HEK293 (cell line): ENCODE measurements around the gene ATPAF2.

Source experiments
- CTCF ChIA-PET: fragments of 350-600 bp; formaldehyde crosslinking; extraction: SDS; loops from one replicate; lab custom pipeline; 2021; ENCODE audit warnings: antibody characterized with exemption; lab: Yijun Ruan, JAX
- POLR2A ChIA-PET: fragments of 300-600 bp; formaldehyde crosslinking; extraction: SDS; loops from one replicate; lab custom pipeline; 2020; ENCODE audit warnings: antibody characterized with exemption, inconsistent platforms; lab: Yijun Ruan, JAX
- H3K27ac ChIP-seq: fragments of 200-500 bp; sonication (Bioruptor generic); 2 replicates; pipeline ENCODE4 v1.5.1; 2014; ENCODE audit warnings: low read depth, low read length, control low read depth, inconsistent platforms; ENCODE audit errors: extremely low read depth
- H3K36me3 ChIP-seq, 2 experiments: fragments of 200-500 bp in 1 of 2; sonication (Bioruptor generic) in 1 of 2; 1 replicate in 1 of 2; 2 replicates in 1 of 2; pipeline ENCODE4 v1.5.1; 2014 to 2017; ENCODE audit warnings: inconsistent platforms in 2 of 2, low read length in 2 of 2; ENCODE audit not compliant: control insufficient read depth in 2 of 2, insufficient read depth in 1 of 2
- H3K4me1 ChIP-seq: fragments of 200-500 bp; sonication (Bioruptor generic); 2 replicates; pipeline ENCODE4 v1.5.1; 2014; ENCODE audit warnings: mild to moderate bottlenecking, low read length, inconsistent platforms; ENCODE audit not compliant: control insufficient read depth, insufficient read depth
- H3K4me3 ChIP-seq: 2 replicates; pipeline ENCODE4 v1.5.1; 2011; ENCODE audit warnings: low read depth, mild to moderate bottlenecking, control low read depth, low read length, moderate library complexity
- H3K9me3 ChIP-seq: fragments of 200-500 bp; sonication (Bioruptor generic); 2 replicates; pipeline ENCODE4 v1.5.1; 2014; ENCODE audit warnings: low read depth, low read length, inconsistent platforms; ENCODE audit not compliant: control insufficient read depth, insufficient read depth
- BCL11A ChIP-seq: fragments of 450-650 bp; formaldehyde crosslinking; IDR thresholded peaks from 2 replicates; pipeline ENCODE4 v1.5.1; 2016; ENCODE audit warnings: low read depth, missing biosample characterization, missing genetic modification characterization
- FEZF1 ChIP-seq: fragments of 450-650 bp; formaldehyde crosslinking; IDR thresholded peaks from 2 replicates; pipeline ENCODE4 v1.5.1; 2016; ENCODE audit warnings: missing biosample characterization, missing genetic modification characterization
- GLIS2 ChIP-seq: fragments of 450-650 bp; formaldehyde crosslinking; IDR thresholded peaks from 2 replicates; pipeline ENCODE4 v1.5.1; 2016; ENCODE audit warnings: missing biosample characterization, missing genetic modification characterization
- IKZF3 ChIP-seq: fragments of 450-650 bp; IDR thresholded peaks from 2 replicates; pipeline ENCODE4 v1.5.0; 2018; ENCODE audit warnings: missing biosample characterization, mild to moderate bottlenecking, missing genetic modification characterization, moderate library complexity
- KLF16 ChIP-seq: fragments of 450-650 bp; formaldehyde crosslinking; IDR thresholded peaks from 2 replicates; pipeline ENCODE4 v1.5.1; 2017; ENCODE audit warnings: missing biosample characterization, missing genetic modification characterization
- MYNN ChIP-seq: fragments of 450-650 bp; formaldehyde crosslinking; IDR thresholded peaks from 2 replicates; pipeline ENCODE4 v1.5.1; 2016; ENCODE audit warnings: missing biosample characterization, missing genetic modification characterization, borderline replicate concordance
- RBAK ChIP-seq: fragments of 450-650 bp; formaldehyde crosslinking; IDR thresholded peaks from 2 replicates; pipeline ENCODE4 v1.5.1; 2016; ENCODE audit warnings: missing biosample characterization, missing genetic modification characterization
- SCRT1 ChIP-seq: fragments of 450-650 bp; formaldehyde crosslinking; IDR thresholded peaks from 2 replicates; pipeline ENCODE4 v1.5.1; 2016; ENCODE audit warnings: missing biosample characterization, missing genetic modification characterization, borderline replicate concordance
- SP2 ChIP-seq: fragments of 450-650 bp; formaldehyde crosslinking; IDR thresholded peaks from 2 replicates; pipeline ENCODE4 v1.5.1; 2016; ENCODE audit warnings: missing biosample characterization, missing genetic modification characterization
- ZIC2 ChIP-seq: fragments of 450-650 bp; formaldehyde crosslinking; IDR thresholded peaks from 2 replicates; pipeline ENCODE4 v1.5.1; 2016; ENCODE audit warnings: missing biosample characterization, missing genetic modification characterization
- ZNF112 ChIP-seq: fragments of 450-650 bp; formaldehyde crosslinking; IDR thresholded peaks from 2 replicates; pipeline ENCODE4 v1.5.0; 2017; ENCODE audit warnings: missing biosample characterization, missing genetic modification characterization
- ZNF132 ChIP-seq: fragments of 450-650 bp; formaldehyde crosslinking; IDR thresholded peaks from 2 replicates; pipeline ENCODE4 v1.5.1; 2017; ENCODE audit warnings: missing biosample characterization, missing genetic modification characterization, borderline replicate concordance
- ZNF133 ChIP-seq: fragments of 450-650 bp; formaldehyde crosslinking; IDR thresholded peaks from 2 replicates; pipeline ENCODE4 v1.5.1; 2016; ENCODE audit warnings: missing biosample characterization, missing genetic modification characterization
- ZNF148 ChIP-seq: fragments of 450-650 bp; formaldehyde crosslinking; IDR thresholded peaks from 2 replicates; pipeline ENCODE4 v1.5.0; 2017; ENCODE audit warnings: missing biosample characterization, missing genetic modification characterization, borderline replicate concordance
- ZNF157 ChIP-seq: fragments of 450-650 bp; formaldehyde crosslinking; IDR thresholded peaks from 2 replicates; pipeline ENCODE4 v1.5.1; 2016; ENCODE audit warnings: missing biosample characterization, missing genetic modification characterization
- ZNF169 ChIP-seq: fragments of 450-650 bp; formaldehyde crosslinking; IDR thresholded peaks from 2 replicates; pipeline ENCODE4 v1.5.1; 2016; ENCODE audit warnings: missing biosample characterization, missing genetic modification characterization
- ZNF202 ChIP-seq: fragments of 450-650 bp; formaldehyde crosslinking; IDR thresholded peaks from 2 replicates; pipeline ENCODE4 v1.5.1; 2016; ENCODE audit warnings: missing biosample characterization, missing genetic modification characterization, borderline replicate concordance
- ZNF266 ChIP-seq: fragments of 450-650 bp; formaldehyde crosslinking; IDR thresholded peaks from 2 replicates; pipeline ENCODE4 v1.5.1; 2016; ENCODE audit warnings: missing biosample characterization, missing genetic modification characterization, low read depth
- ZNF350 ChIP-seq: fragments of 450-650 bp; formaldehyde crosslinking; IDR thresholded peaks from 2 replicates; pipeline ENCODE4 v1.5.0; 2017; ENCODE audit warnings: missing biosample characterization, mild to moderate bottlenecking, missing genetic modification characterization
- ZNF366 ChIP-seq: fragments of 450-650 bp; formaldehyde crosslinking; conservative IDR thresholded peaks from 2 replicates; pipeline ENCODE4 v1.5.1; 2016; ENCODE audit warnings: missing biosample characterization, missing genetic modification characterization
- ZNF544 ChIP-seq: fragments of 450-650 bp; formaldehyde crosslinking; IDR thresholded peaks from 2 replicates; pipeline ENCODE4 v1.5.0; 2017; ENCODE audit warnings: missing biosample characterization, missing genetic modification characterization
- ZNF549 ChIP-seq: fragments of 450-650 bp; IDR thresholded peaks from 2 replicates; pipeline ENCODE4 v1.5.1; 2018; ENCODE audit warnings: missing biosample characterization, missing genetic modification characterization, mild to moderate bottlenecking, inconsistent platforms, moderate library complexity
- ZNF561 ChIP-seq: fragments of 450-650 bp; IDR thresholded peaks from 2 replicates; pipeline ENCODE4 v1.5.1; 2018; ENCODE audit warnings: missing biosample characterization, missing genetic modification characterization, borderline replicate concordance
- ZNF621 ChIP-seq: fragments of 450-650 bp; formaldehyde crosslinking; IDR thresholded peaks from 2 replicates; pipeline ENCODE4 v1.5.1; 2017; ENCODE audit warnings: missing biosample characterization, missing genetic modification characterization
- ZNF654 ChIP-seq: fragments of 450-650 bp; formaldehyde crosslinking; IDR thresholded peaks from 2 replicates; pipeline ENCODE4 v1.5.1; 2016; ENCODE audit warnings: low read depth, missing biosample characterization, missing genetic modification characterization
- ZNF707 ChIP-seq: fragments of 450-650 bp; formaldehyde crosslinking; IDR thresholded peaks from 2 replicates; pipeline ENCODE4 v1.5.1; 2016; ENCODE audit warnings: missing biosample characterization, missing genetic modification characterization
- ZNF777 ChIP-seq: fragments of 450-650 bp; formaldehyde crosslinking; IDR thresholded peaks from 2 replicates; pipeline ENCODE4 v1.5.1; 2017; ENCODE audit warnings: missing biosample characterization, missing genetic modification characterization, borderline replicate concordance
- ZXDB ChIP-seq: fragments of 450-650 bp; formaldehyde crosslinking; IDR thresholded peaks from 2 replicates; pipeline ENCODE4 v1.5.1; 2016; ENCODE audit warnings: missing biosample characterization, missing genetic modification characterization
- TF ChIP-seq, protein P1 (sequence below): fragments of 450-650 bp; formaldehyde crosslinking; IDR thresholded peaks from 2 replicates; pipeline ENCODE4 v1.5.1; 2017; ENCODE audit warnings: missing biosample characterization, missing genetic modification characterization

ATPAF2 gene

DNA sequence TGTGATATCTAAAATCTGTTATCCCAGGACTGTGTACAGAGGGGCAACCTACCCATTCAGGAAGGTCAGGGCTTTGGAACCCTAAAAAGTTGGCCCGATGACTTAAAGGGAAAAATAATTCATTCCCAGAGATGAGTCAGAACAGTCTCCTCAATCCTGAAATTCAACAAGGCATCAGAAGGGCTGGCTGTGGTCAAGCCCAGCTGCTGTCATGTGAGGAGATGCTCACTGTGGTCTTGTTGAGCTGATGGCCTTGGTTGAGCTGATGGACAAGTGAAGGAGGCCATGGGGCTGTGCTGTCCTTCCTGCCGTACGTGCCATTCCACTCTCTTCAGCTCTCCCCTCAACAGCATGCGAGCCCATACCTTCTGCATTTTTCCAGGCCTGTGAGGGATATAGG is 27.9 kb upstream of the ATPAF2 start:
- no peak for TF ChIP-seq ZNF132 (tag by site-specific recombination)
- no peak for TF ChIP-seq ZNF157 (tag by site-specific recombination)
- no peak for TF ChIP-seq SP2 (tag by site-specific recombination)
- TF ChIP-seq ZNF112 = no peak
- TF ChIP-seq, protein P1, sequence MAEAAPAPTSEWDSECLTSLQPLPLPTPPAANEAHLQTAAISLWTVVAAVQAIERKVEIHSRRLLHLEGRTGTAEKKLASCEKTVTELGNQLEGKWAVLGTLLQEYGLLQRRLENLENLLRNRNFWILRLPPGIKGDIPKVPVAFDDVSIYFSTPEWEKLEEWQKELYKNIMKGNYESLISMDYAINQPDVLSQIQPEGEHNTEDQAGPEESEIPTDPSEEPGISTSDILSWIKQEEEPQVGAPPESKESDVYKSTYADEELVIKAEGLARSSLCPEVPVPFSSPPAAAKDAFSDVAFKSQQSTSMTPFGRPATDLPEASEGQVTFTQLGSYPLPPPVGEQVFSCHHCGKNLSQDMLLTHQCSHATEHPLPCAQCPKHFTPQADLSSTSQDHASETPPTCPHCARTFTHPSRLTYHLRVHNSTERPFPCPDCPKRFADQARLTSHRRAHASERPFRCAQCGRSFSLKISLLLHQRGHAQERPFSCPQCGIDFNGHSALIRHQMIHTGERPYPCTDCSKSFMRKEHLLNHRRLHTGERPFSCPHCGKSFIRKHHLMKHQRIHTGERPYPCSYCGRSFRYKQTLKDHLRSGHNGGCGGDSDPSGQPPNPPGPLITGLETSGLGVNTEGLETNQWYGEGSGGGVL (tag by site-specific recombination) = no peak
- TF ChIP-seq, all 188 proteins: peak for 0
- no peaks in the 10 kb centered on the region for H3K9me3 ChIP-seq
- CTCF ChIA-PET = no interaction called here
- POLR2A ChIA-PET = no interaction called here
- no peak overlapping the region for H3K4me3 ChIP-seq
- no peak overlapping the region for H3K27ac ChIP-seq
- H3K36me3 ChIP-seq = peaks cover 19 to 53% of the 10 kb centered on the region in 2 experiments
- peaks cover 2% of the 10 kb centered on the region; the same call in 1 of the 2 replicates for H3K4me1 ChIP-seq

GRCh38 chr17:18065546-18065945 is 26.6 kb upstream of the ATPAF2 start:
- Histone ChIP-seq H3K4me3 (no peak overlapping the region), H3K9me3 (no peaks in the 10 kb centered on the region), H3K27ac (no peak overlapping the region), H3K36me3 (peaks cover 21 to 65% of the 10 kb centered on the region in 2 experiments), H3K4me1 (no peaks in the 10 kb centered on the region)
- POLR2A ChIA-PET = interaction anchor here (0.6 kb wide), 2 partner anchors 288 to 819 kb away, joined by 3 read pairs; no protein-coding TSS in a partner anchor
- TF ChIP-seq RBAK (no peak), ZNF148 (tag by site-specific recombination) (no peak), ZXDB (tag by site-specific recombination) (no peak), MYNN (tag by site-specific recombination) (no peak), ZNF621 (tag by site-specific recombination) (no peak), IKZF3 (tag by site-specific recombination) (no peak), ZNF544 (tag by site-specific recombination) (no peak), ZNF202 (tag by site-specific recombination) (no peak), FEZF1 (tag by site-specific recombination) (no peak), ZNF654 (tag by site-specific recombination) (no peak), ZNF169 (tag by site-specific recombination) (no peak), ZNF549 (tag by site-specific recombination) (no peak)
- CTCF ChIA-PET = interaction anchor here (0.6 to 0.7 kb wide), 2 partner anchors 24 to 252 kb away, joined by 3 read pairs; no protein-coding TSS in a partner anchor

GRCh38 chr17:18064053-18064452 is 25.1 kb upstream of the ATPAF2 start:
- no peak overlapping the region for H3K27ac ChIP-seq
- H3K9me3 ChIP-seq = no peaks in the 10 kb centered on the region
- ChIA-PET CTCF (no interaction called here), POLR2A (no interaction called here)
- no peak overlapping the region for H3K4me3 ChIP-seq
- TF ChIP-seq ZNF366 (tag by site-specific recombination) (no peak), SCRT1 (tag by site-specific recombination) (no peak), ZNF561 (no peak), BCL11A (tag by site-specific recombination) (no peak), KLF16 (tag by site-specific recombination) (no peak), ZNF266 (tag by site-specific recombination) (no peak), ZNF133 (tag by site-specific recombination) (no peak), ZIC2 (tag by site-specific recombination) (no peak), ZNF350 (no peak), ZNF777 (no peak), GLIS2 (tag by site-specific recombination) (no peak), ZNF707 (tag by site-specific recombination) (no peak)
- peaks cover 29 to 73% of the 10 kb centered on the region in 2 experiments for H3K36me3 ChIP-seq
- H3K4me1 ChIP-seq = no peaks in the 10 kb centered on the region
